Endothelial cell of hepatic sinusoid (primary cell): ENCODE results near the gene MINDY4.

Source experiments
- in situ Hi-C: cut with HindIII; loops from 2 replicates; pipeline ENCODE4 v1.10.0; 2017; ENCODE audit warnings: low sequenced_read_pairs

The MINDY4 gene

GRCh38 chr7:30923774-30924413 is 152.7 kb downstream of the MINDY4 start:
- in situ Hi-C loops = no loop called here

GRCh38 chr7:30924624-30925023 is 153.4 kb downstream of the MINDY4 start:
- in situ Hi-C loops = no loop called here

- in situ Hi-C loops = no loop called here
These were observed 153.9 kb downstream of the MINDY4 start for GRCh38 chr7:30925117-30925516.

- in situ Hi-C loops = no loop called here
These were observed 154.7 kb downstream of the MINDY4 start for GRCh38 chr7:30925913-30926312.

GRCh38 chr7:30926313-30926712 is 155.1 kb downstream of the MINDY4 start:
- in situ Hi-C loops = no loop called here

GRCh38 chr7:30927040-30927439 is 155.8 kb downstream of the MINDY4 start:
- in situ Hi-C loops = no loop called here

GRCh38 chr7:30927559-30927958 is 156.3 kb downstream of the MINDY4 start:
- in situ Hi-C loops = no loop called here

GRCh38 chr7:30928254-30928872 is 157.1 kb downstream of the MINDY4 start:
- in situ Hi-C loops = no loop called here

GRCh38 chr7:30929686-30930085 is 158.5 kb downstream of the MINDY4 start:
- in situ Hi-C loops = no loop called here

- in situ Hi-C loops = no loop called here
These were observed 159.4 kb downstream of the MINDY4 start for GRCh38 chr7:30930621-30931020.

GRCh38 chr7:30931161-30931928 is 160.1 kb downstream of the MINDY4 start:
- in situ Hi-C loops = no loop called here

GRCh38 chr7:30931929-30932540 is 160.8 kb downstream of the MINDY4 start:
- in situ Hi-C loops = no loop called here

- in situ Hi-C loops = no loop called here
These were observed 161.3 kb downstream of the MINDY4 start for GRCh38 chr7:30932562-30932961.

GRCh38 chr7:30933124-30933974 is 162.1 kb downstream of the MINDY4 start:
- in situ Hi-C loops = no loop called here

- in situ Hi-C loops = no loop called here
These were observed 163.0 kb downstream of the MINDY4 start for GRCh38 chr7:30934225-30934624.

GRCh38 chr7:30934732-30935568 is 163.7 kb downstream of the MINDY4 start:
- in situ Hi-C loops = no loop called here

- in situ Hi-C loops = no loop called here
These were observed 164.3 kb downstream of the MINDY4 start for GRCh38 chr7:30935569-30935877.

GRCh38 chr7:30936650-30937245 is 165.5 kb downstream of the MINDY4 start:
- in situ Hi-C loops = no loop called here

- in situ Hi-C loops = no loop called here
These were observed 166.2 kb downstream of the MINDY4 start for GRCh38 chr7:30937416-30937815.
